RWPE1 (cell line): ENCODE results near the gene WDR1.

Experiments
- CTCF ChIA-PET: fragments of 350-600 bp; sonication (Branson Sonifier 250); formaldehyde crosslinking; extraction: SDS; loops from one replicate; lab custom pipeline; 2021; lab: Yijun Ruan, JAX
- POLR2A ChIA-PET: fragments of 400-600 bp; formaldehyde crosslinking; extraction: SDS; loops from one replicate; lab custom pipeline; 2020; ENCODE audit warnings: antibody characterized with exemption; ENCODE audit not compliant: low non-redundant PET; lab: Yijun Ruan, JAX
- DNase-seq: peaks from one replicate; pipeline ENCODE4 v3.0.0; 2012; ENCODE audit warnings: low spot score
- H3K27ac ChIP-seq: fragments of 450-650 bp; 2 replicates; pipeline ENCODE4 v1.5.1; 2017
- CTCF ChIP-seq: fragments of 450-650 bp; conservative IDR thresholded peaks from 2 replicates; pipeline ENCODE4 v1.5.1; 2017; ENCODE audit warnings: low read depth, mild to moderate bottlenecking

Gene WDR1

GRCh38 chr4:10091531-10092181 is 24.9 kb downstream of the WDR1 start:
- POLR2A ChIA-PET, result no interaction called here
- CTCF ChIA-PET, result no interaction called here
- DNase-seq, result no peak
- peak overlapping the region; percentile 98 for H3K27ac ChIP-seq
- TF ChIP-seq CTCF, result no peak

GRCh38 chr4:10090467-10091250 is 25.9 kb downstream of the WDR1 start:
- TF ChIP-seq CTCF, result no peak
- DNase-seq, result no peak
- ChIA-PET CTCF (interaction anchor here (0.8 kb wide), 1 partner anchor 286 kb away, joined by 3 read pairs; no protein-coding TSS in a partner anchor), POLR2A (no interaction called here)
- H3K27ac ChIP-seq, result peak overlapping the region; percentile 98

- POLR2A ChIA-PET, result no interaction called here
- no peak for TF ChIP-seq CTCF
- DNase-seq, result no peak
- H3K27ac ChIP-seq, result peak overlapping the region; percentile 98
- CTCF ChIA-PET, result no interaction called here
These were observed 27.3 kb downstream of the WDR1 start for GRCh38 chr4:10089346-10089745.

GRCh38 chr4:10088135-10089010 is 28.2 kb downstream of the WDR1 start:
- peak overlapping the region; percentile 98 for H3K27ac ChIP-seq
- POLR2A ChIA-PET, result no interaction called here
- peak; percentile 68 for DNase-seq
- CTCF ChIA-PET, result no interaction called here
- no peak for TF ChIP-seq CTCF

- no peak for TF ChIP-seq CTCF
- no peak for DNase-seq
- peak overlapping the region; percentile 98 for H3K27ac ChIP-seq
- ChIA-PET CTCF (no interaction called here), POLR2A (no interaction called here)
These were observed 29.3 kb downstream of the WDR1 start for GRCh38 chr4:10087152-10087791.
